Lung (tissue), 12 donors: ENCODE measurements around the gene SNTG2. TPM values are rescaled to one million over a fixed set of nuclear protein-coding genes. Genes with fewer than 3 reads are reported as not detected.

Experiments
- ATAC-seq: fragments of 200-7000 bp; cut with Tn5 transposase; one replicate; pipeline ENCODE4 v1.9.1; 2020; ENCODE audit warnings: moderate number of reproducible peaks; ENCODE audit not compliant: insufficient read depth, low FRiP score
- DNase-seq, 3 donors: peaks; one replicate each; pipeline ENCODE4 v3.0.0-alpha.2; 2013 to 2017
- H3K27ac ChIP-seq, 2 donors: one replicate each; pipeline ENCODE4 v1.5.1; 2013; ENCODE audit warnings: mild to moderate bottlenecking in 2 of 2, moderate library complexity in 2 of 2, control low read depth in 1 of 2, inconsistent platforms in 1 of 2, low read depth in 1 of 2, low read length in 1 of 2
- H3K27me3 ChIP-seq, 3 donors: one replicate each; pipeline ENCODE4 v1.5.1; 2013; ENCODE audit warnings: low read length in 2 of 3; ENCODE audit not compliant: control insufficient read depth in 3 of 3, insufficient read depth in 3 of 3
- H3K36me3 ChIP-seq, 4 donors: one replicate each; pipeline ENCODE4 v1.5.1; 2013; ENCODE audit warnings: low read length in 4 of 4, mild to moderate bottlenecking in 1 of 4, moderate library complexity in 1 of 4; ENCODE audit not compliant: control insufficient read depth in 4 of 4, insufficient read depth in 4 of 4
- H3K4me1 ChIP-seq, 5 donors: one replicate each; pipeline ENCODE4 v1.5.1; 2013; ENCODE audit warnings: low read length in 5 of 5, mild to moderate bottlenecking in 2 of 5, moderate library complexity in 1 of 5; ENCODE audit not compliant: control insufficient read depth in 5 of 5, insufficient read depth in 5 of 5
- H3K4me3 ChIP-seq: one replicate; pipeline ENCODE4 v1.5.1; 2013; ENCODE audit warnings: mild to moderate bottlenecking, control low read depth, moderate library complexity
- H3K9ac ChIP-seq, 2 donors: one replicate each; pipeline ENCODE4 v1.5.1; 2013; ENCODE audit warnings: low read length in 2 of 2, control low read depth in 1 of 2; ENCODE audit not compliant: insufficient read depth in 1 of 2
- H3K9me3 ChIP-seq, 4 donors: one replicate each; pipeline ENCODE4 v1.5.1; 2013; ENCODE audit warnings: low read length in 3 of 4, mild to moderate bottlenecking in 1 of 4, moderate library complexity in 1 of 4; ENCODE audit not compliant: control insufficient read depth in 4 of 4, insufficient read depth in 3 of 4
- WGBS, 2 donors: extraction: QIAGEN DNeasy Blood & Tissue Kit; methylation state at CpG; one replicate each; pipeline ENCODE4 v1.1.7; 2013; 5-methylcytosine and 5-hydroxymethylcytosine counted together
- polyA plus RNA-seq, 2 donors: library from polyadenylated mRNA; stranded (reverse); fragments of 200-250 nt; gene quantifications; one replicate each; pipeline ENCODE4 v1.2.1, GENCODE V29; 2013
- total RNA-seq, 2 donors: library from RNA; depleted of rRNA in 1 of 2; stranded (reverse); fragments of >200 nt in 1 of 2; gene quantifications; one replicate each; pipeline ENCODE4 v1.2.1, GENCODE V29; 2014 to 2021
- TF ChIP-seq, protein P1 (sequence below): IDR thresholded peaks from 2 replicates; pipeline ENCODE4 v1.5.1; 2012; ENCODE audit warnings: mild to moderate bottlenecking; ENCODE audit errors: control extremely low read depth, extremely low read depth
- donor health status: control.
- donor health status: control.
- donor health status: Bipolar disorder and iron deficiency.
- donor health status: healthy.
- donor health status: DM: yes; HTN: yes; CAD: no.

SNTG2 gene
- total and polyA plus RNA-seq, 4 donors = 0.31 to 1.8 (median 1.2) TPM

- WGBS, 2 donors = 82 to 83% methylated on average over 17 to 18 of the region's 18 CpGs
- no peak for ATAC-seq
- no peaks in the 10 kb centered on the region for H3K36me3 ChIP-seq
- H3K27ac ChIP-seq = no peak overlapping the region
- no peak for DNase-seq
- no peak overlapping the region for H3K9ac ChIP-seq
- H3K9me3 ChIP-seq = no peaks in the 10 kb centered on the region
- no peak overlapping the region for H3K4me3 ChIP-seq
- H3K4me1 ChIP-seq = peaks cover 0 to 7% (median 0%) of the 10 kb centered on the region in 5 donors
- peaks cover 0 to 4% (median 3%) of the 10 kb centered on the region in 3 donors for H3K27me3 ChIP-seq
- TF ChIP-seq, protein P1, sequence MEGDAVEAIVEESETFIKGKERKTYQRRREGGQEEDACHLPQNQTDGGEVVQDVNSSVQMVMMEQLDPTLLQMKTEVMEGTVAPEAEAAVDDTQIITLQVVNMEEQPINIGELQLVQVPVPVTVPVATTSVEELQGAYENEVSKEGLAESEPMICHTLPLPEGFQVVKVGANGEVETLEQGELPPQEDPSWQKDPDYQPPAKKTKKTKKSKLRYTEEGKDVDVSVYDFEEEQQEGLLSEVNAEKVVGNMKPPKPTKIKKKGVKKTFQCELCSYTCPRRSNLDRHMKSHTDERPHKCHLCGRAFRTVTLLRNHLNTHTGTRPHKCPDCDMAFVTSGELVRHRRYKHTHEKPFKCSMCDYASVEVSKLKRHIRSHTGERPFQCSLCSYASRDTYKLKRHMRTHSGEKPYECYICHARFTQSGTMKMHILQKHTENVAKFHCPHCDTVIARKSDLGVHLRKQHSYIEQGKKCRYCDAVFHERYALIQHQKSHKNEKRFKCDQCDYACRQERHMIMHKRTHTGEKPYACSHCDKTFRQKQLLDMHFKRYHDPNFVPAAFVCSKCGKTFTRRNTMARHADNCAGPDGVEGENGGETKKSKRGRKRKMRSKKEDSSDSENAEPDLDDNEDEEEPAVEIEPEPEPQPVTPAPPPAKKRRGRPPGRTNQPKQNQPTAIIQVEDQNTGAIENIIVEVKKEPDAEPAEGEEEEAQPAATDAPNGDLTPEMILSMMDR = no peak
Measured at GRCh38 chr2:1237783-1238182, 287.1 kb downstream of the SNTG2 start.

DNA sequence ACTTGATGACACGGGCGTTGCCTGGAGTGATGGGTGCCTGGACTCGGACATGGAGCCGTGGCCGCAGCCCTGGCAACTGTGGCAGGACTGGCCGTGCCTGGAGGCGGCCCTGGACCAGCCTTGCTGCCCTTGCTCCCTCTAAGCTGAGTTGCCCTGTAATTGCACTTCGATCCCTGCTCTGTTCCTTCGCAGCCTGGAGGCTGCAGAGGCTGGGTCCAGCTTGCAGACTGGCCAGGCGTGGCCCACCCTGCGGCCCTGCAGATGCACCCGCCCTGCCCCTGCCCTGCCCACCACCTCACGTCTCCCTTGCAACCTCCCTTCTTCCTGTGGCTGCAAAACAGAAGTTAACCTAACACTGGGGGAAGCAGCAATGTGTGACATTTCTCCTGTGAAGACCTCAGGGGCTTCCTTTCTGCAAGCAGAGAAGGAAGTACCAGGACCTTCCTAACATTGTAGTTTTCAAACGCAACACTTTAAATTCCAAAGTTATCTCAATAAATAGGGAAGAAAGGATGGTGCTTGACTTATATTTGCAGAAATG, 288.0 kb downstream of the SNTG2 start:
- peaks cover 0 to 5% (median 4%) of the 10 kb centered on the region in 3 donors for H3K27me3 ChIP-seq
- peaks cover 0 to 3% (median 0%) of the 10 kb centered on the region in 5 donors for H3K4me1 ChIP-seq
- H3K4me3 ChIP-seq = no peak overlapping the region
- WGBS, 2 donors = 72 to 76% methylated on average over 14 of the region's 14 CpGs
- no peak for DNase-seq
- no peak overlapping the region for H3K9ac ChIP-seq
- ATAC-seq = no peak
- H3K36me3 ChIP-seq = no peaks in the 10 kb centered on the region
- H3K9me3 ChIP-seq = no peaks in the 10 kb centered on the region
- TF ChIP-seq, protein P1 = no peak
- no peak overlapping the region for H3K27ac ChIP-seq

DNA sequence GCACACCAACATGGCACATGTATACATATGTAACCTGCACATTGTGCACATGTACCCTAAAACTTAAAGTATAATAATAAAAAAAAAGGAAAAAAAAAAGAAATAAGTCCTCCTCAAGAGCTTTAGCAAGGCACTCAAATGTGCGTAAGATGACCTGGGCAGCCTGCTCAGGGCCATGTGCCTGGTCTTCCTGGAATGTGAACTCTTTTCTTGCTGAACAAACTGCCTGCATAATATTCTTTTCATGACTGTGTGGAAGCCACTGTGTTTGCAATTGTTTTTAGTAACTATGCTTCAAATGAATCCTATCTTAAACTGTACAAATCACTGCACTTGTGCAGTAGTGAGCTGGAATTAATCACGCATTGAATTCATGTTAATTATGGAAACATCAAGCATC, 294.5 kb downstream of the SNTG2 start:
- H3K9ac ChIP-seq = no peak overlapping the region
- H3K9me3 ChIP-seq = no peaks in the 10 kb centered on the region
- ATAC-seq (no peak), DNase-seq (no peak)
- TF ChIP-seq, protein P1 = no peak
- peak overlapping the region in 1 of 2 donors; percentile 40 for H3K27ac ChIP-seq
- no peaks in the 10 kb centered on the region for H3K36me3 ChIP-seq
- H3K4me1 ChIP-seq = no peaks in the 10 kb centered on the region
- WGBS, 2 donors = 89 to 93% methylated on average over 2 of the region's 2 CpGs
- H3K4me3 ChIP-seq = no peak overlapping the region
- peaks cover 0 to 19% (median 11%) of the 10 kb centered on the region in 3 donors for H3K27me3 ChIP-seq

DNA sequence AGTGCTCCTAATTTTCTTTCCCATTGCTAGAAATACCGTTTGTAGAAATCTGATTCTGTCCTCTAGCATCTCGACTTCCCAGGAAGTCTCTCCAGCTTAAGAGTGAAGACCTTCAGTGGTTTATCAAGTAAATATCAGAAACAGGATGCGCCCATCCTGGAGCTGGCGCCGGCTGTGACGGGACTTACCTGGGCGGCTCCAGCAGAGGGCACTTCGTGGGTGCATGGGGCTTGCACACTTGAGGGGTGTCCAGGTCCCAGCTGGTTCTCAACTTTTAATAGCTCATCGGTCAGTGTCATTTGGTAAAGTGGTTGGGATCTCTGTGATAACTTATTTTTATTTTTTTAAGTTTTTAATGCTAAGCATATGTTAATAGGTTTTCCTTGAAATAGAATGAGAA, 295.6 kb downstream of the SNTG2 start:
- Histone ChIP-seq H3K27me3 (peaks cover 0 to 15% (median 14%) of the 10 kb centered on the region in 3 donors), H3K36me3 (no peaks in the 10 kb centered on the region), H3K27ac (no peak overlapping the region), H3K4me3 (no peak overlapping the region), H3K9me3 (no peaks in the 10 kb centered on the region), H3K9ac (no peak overlapping the region), H3K4me1 (no peaks in the 10 kb centered on the region)
- ATAC-seq (no peak), DNase-seq (no peak)
- TF ChIP-seq, protein P1 = no peak
- WGBS, 2 donors = 73 to 79% methylated on average over 9 of the region's 9 CpGs
